Spleen (tissue), 7 donors: ENCODE measurements around the gene KLHL26.

Source experiments
- POLR2A ChIP-seq, 3 donors: fragments of 450-650 bp; IDR thresholded peaks; one replicate each; pipeline ENCODE4 v1.5.1; 2017; ENCODE audit warnings: antibody characterized with exemption in 3 of 3, mild to moderate bottlenecking in 1 of 3
- POLR2AphosphoS5 ChIP-seq, 3 donors: sonication (generic); formaldehyde crosslinking; IDR thresholded peaks; one replicate each; pipeline ENCODE4 v1.5.1; 2017; ENCODE audit warnings: antibody characterized with exemption in 3 of 3
- TF ChIP-seq, protein P1 (sequence below), 11 experiments: fragments of 200-600 bp in 7 of 11; fragments of 450-650 bp in 4 of 11; sonication (generic) in 4 of 11; IDR thresholded peaks in 8 of 11; conservative IDR thresholded peaks in 3 of 11; 1 replicate in 7 of 11; 2 replicates in 4 of 11; pipeline versions ENCODE4 v1.4.0 to v1.8.0; 2016 to 2021; ENCODE audit warnings: antibody characterized with exemption in 11 of 11, inconsistent platforms in 4 of 11, mild to moderate bottlenecking in 1 of 11
- donor health status: DM: no; HTN: no; CAD: no; lungs with moderate emphysema.
- donor health status: DM: no; HTN: no; CAD: no.
- donor health status: DM: no; HTN: no; CAD: no.

DNA sequence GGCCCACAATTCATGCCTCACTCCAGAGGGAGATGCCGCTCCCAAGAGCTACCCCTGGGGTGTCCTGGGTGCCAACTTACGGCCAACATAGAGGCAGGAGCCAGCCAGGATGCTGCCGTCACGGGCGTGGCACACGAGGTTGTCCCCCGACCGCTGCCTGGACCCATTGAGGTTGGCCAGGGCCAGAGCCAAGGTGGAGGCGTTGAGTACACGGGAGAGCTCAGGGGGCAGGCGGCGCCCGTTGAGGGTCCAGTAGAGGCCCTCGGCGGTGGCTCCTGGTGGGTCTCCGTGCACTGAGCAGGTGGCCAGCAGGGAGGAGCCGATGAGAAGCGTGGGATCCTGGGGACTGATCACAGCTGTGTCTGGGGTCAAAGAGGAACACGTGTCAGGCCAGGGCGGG lies 37.3 kb upstream of the KLHL26 start:
- TF ChIP-seq, protein P1, sequence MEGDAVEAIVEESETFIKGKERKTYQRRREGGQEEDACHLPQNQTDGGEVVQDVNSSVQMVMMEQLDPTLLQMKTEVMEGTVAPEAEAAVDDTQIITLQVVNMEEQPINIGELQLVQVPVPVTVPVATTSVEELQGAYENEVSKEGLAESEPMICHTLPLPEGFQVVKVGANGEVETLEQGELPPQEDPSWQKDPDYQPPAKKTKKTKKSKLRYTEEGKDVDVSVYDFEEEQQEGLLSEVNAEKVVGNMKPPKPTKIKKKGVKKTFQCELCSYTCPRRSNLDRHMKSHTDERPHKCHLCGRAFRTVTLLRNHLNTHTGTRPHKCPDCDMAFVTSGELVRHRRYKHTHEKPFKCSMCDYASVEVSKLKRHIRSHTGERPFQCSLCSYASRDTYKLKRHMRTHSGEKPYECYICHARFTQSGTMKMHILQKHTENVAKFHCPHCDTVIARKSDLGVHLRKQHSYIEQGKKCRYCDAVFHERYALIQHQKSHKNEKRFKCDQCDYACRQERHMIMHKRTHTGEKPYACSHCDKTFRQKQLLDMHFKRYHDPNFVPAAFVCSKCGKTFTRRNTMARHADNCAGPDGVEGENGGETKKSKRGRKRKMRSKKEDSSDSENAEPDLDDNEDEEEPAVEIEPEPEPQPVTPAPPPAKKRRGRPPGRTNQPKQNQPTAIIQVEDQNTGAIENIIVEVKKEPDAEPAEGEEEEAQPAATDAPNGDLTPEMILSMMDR (IDR thresholded peaks at IDR 0.05 in 8 of 11, conservative IDR thresholded peaks at IDR 0.05 in 3 of 11): no peak
- TF ChIP-seq POLR2AphosphoS5 (IDR thresholded peaks at IDR 0.05): no peak
- no peak for TF ChIP-seq POLR2A (IDR thresholded peaks at IDR 0.05)
